SK-N-SH (cell line): Measurements from ENCODE around the gene HDGFL2.

Source experiments
- CTCF ChIP-seq: fragments of 200-600 bp; sonication (generic); IDR thresholded peaks from 2 replicates; pipeline ENCODE4 v1.6.1; 2017; ENCODE audit warnings: antibody characterized with exemption, mild to moderate bottlenecking, moderate library complexity
- EP300 ChIP-seq, 2 experiments: IDR thresholded peaks; 2 replicates each; pipeline versions ENCODE4 v1.4.0 to v1.6.1; 2012; ENCODE audit warnings: borderline replicate concordance in 1 of 2, low read depth in 1 of 2, low read length in 1 of 2
- FOXJ3 ChIP-seq: sonication (generic); formaldehyde crosslinking; IDR thresholded peaks from 2 replicates; pipeline ENCODE4 v1.5.1; 2020; ENCODE audit warnings: mild to moderate bottlenecking, missing genetic modification reagents
- GABPA ChIP-seq: IDR thresholded peaks from 2 replicates; pipeline ENCODE4 v1.4.0; 2012; ENCODE audit warnings: low read depth, mild to moderate bottlenecking
- JUND ChIP-seq: IDR thresholded peaks from 2 replicates; pipeline ENCODE4 v1.4.0; 2012
- RAD21 ChIP-seq: IDR thresholded peaks from 2 replicates; pipeline ENCODE4 v1.6.1; 2012; ENCODE audit warnings: mild to moderate bottlenecking, low read length
- RXRA ChIP-seq: IDR thresholded peaks from 2 replicates; pipeline ENCODE4 v1.4.0; 2012; ENCODE audit warnings: low read depth, mild to moderate bottlenecking, borderline replicate concordance

DNA sequence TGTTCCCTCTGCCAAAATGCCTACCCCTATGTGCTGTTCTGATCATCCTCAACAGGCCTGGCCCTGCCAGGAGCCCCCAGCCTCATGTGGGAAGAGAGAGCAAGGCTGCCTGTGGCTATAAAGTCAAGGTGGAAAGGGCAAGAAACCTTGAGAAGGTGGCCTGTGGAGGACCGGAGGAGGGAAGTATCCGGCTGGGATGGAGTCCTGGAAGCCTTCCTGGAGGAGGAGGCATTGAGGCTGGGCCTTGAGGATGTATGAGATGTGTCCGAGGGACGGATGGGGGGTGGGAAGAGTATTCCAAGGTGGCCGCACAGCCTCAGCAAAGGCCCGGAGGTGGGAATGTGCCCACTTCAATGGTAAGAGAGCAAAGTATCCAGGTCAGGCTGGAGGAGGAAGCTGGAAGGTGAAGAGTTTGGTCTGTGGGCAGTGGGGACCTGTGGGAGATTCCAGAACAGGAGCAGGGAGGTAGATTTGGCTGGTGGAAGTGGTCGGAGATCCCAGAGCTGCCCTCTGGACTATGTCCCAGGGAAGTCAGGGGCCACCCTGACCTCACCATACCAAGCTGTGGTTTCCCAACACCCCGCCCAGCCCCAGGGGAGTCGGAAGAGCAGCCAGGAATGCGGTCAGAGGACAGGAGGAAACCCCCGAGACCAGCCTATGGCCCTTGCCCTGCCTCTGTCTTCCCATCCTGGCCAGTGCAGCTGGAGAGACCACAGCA, 49.2 kb downstream of the HDGFL2 start:
- TF ChIP-seq GABPA (no peak), RAD21 (no peak), CTCF (no peak), RXRA (no peak), EP300 (IDR thresholded peaks at IDR 0.05; ENCODE audit: borderline replicate concordance in 1 of 2, low read depth in 1 of 2, low read length in 1 of 2) (no peak), JUND (no peak), FOXJ3 (CRISPR knock-in tag) (no peak)
